Neural progenitor cell (in vitro differentiated cells): Measurements from ENCODE around the gene FHAD1. TPM values are rescaled to one million over a fixed set of nuclear protein-coding genes. Genes with fewer than 3 reads are reported as not detected.

Source experiments
- DNase-seq: peaks from one replicate; pipeline ENCODE4 v3.0.0-alpha.2; 2016; ENCODE audit warnings: low spot score
- H2AFZ ChIP-seq: fragments of 200-600 bp; sonication (generic); replicated peaks from 2 replicates; pipeline ENCODE4 v1.6.1; 2016; ENCODE audit warnings: antibody characterized with exemption
- H3F3A ChIP-seq: fragments of 200-600 bp; sonication (generic); 2 replicates; pipeline ENCODE4 v1.6.1; 2016; ENCODE audit warnings: antibody characterized with exemption, low read depth
- H3K27ac ChIP-seq: fragments of 200-600 bp; sonication (generic); 2 replicates; pipeline ENCODE4 v1.5.1; 2016; ENCODE audit warnings: mild to moderate bottlenecking
- H3K27me3 ChIP-seq: fragments of 200-600 bp; sonication (generic); 2 replicates; pipeline ENCODE4 v1.6.1; 2016; ENCODE audit warnings: mild to moderate bottlenecking, moderate library complexity
- H3K36me3 ChIP-seq: fragments of 200-600 bp; sonication (generic); 2 replicates; pipeline ENCODE4 v1.5.1; 2016
- H3K4me1 ChIP-seq: fragments of 200-600 bp; sonication (generic); 2 replicates; pipeline ENCODE4 v1.6.1; 2016; ENCODE audit warnings: mixed run types
- H3K4me2 ChIP-seq: fragments of 200-600 bp; sonication (generic); 2 replicates; pipeline ENCODE4 v1.6.1; 2016
- H3K4me3 ChIP-seq: fragments of 200-600 bp; sonication (generic); 2 replicates; pipeline ENCODE4 v1.5.1; 2016
- H3K79me2 ChIP-seq: fragments of 200-600 bp; sonication (generic); 2 replicates; pipeline ENCODE4 v1.6.1; 2016; ENCODE audit warnings: low read depth
- H3K9ac ChIP-seq: fragments of 200-600 bp; sonication (generic); 2 replicates; pipeline ENCODE4 v1.6.1; 2016
- H3K9me3 ChIP-seq: fragments of 200-600 bp; sonication (generic); 2 replicates; pipeline ENCODE4 v1.5.1; 2016; ENCODE audit warnings: low read depth
- H4K20me1 ChIP-seq: fragments of 200-600 bp; sonication (generic); 2 replicates; pipeline ENCODE4 v1.6.1; 2016; ENCODE audit warnings: low read depth
- H3K27ac Mint-ChIP-seq: 3 replicates; pipeline ENCODE4 v1.8.0; 2021; ENCODE audit warnings: mixed read lengths
- H3K27me3 Mint-ChIP-seq: 2 replicates; pipeline ENCODE4 v1.8.0; 2022; ENCODE audit warnings: low read depth, mild to moderate bottlenecking, inconsistent platforms, moderate library complexity, mixed read lengths; ENCODE audit not compliant: insufficient read depth
- H3K36me3 Mint-ChIP-seq: 3 replicates; pipeline ENCODE4 v1.8.0; 2021; ENCODE audit warnings: mixed read lengths
- H3K4me1 Mint-ChIP-seq: 3 replicates; pipeline ENCODE4 v1.8.0; 2021; ENCODE audit warnings: mixed read lengths
- H3K4me3 Mint-ChIP-seq: 3 replicates; pipeline ENCODE4 v1.8.0; 2021; ENCODE audit warnings: mild to moderate bottlenecking, moderate library complexity, mixed read lengths
- H3K9me3 Mint-ChIP-seq: 3 replicates; pipeline ENCODE4 v1.8.0; 2020; ENCODE audit warnings: mixed read lengths
- CTCF ChIP-seq: fragments of 200-600 bp; sonication (generic); IDR thresholded peaks from 2 replicates; pipeline ENCODE4 v1.5.1; 2017; ENCODE audit warnings: antibody characterized with exemption, mild to moderate bottlenecking
- EZH2 ChIP-seq: fragments of 200-600 bp; sonication (generic); IDR thresholded peaks from 2 replicates; pipeline ENCODE4 v1.6.1; 2017; ENCODE audit warnings: antibody characterized with exemption, mild to moderate bottlenecking, moderate library complexity
- EZH2phosphoT487 ChIP-seq: fragments of 200-600 bp; sonication (generic); IDR thresholded peaks from 2 replicates; pipeline ENCODE4 v1.6.1; 2017; ENCODE audit warnings: antibody characterized with exemption
- total RNA-seq: library from RNA; depleted of rRNA; stranded (reverse); fragments of >200 nt; gene quantifications from 2 replicates; pipeline ENCODE4 v1.2.3, GENCODE V29; 2015; ENCODE audit warnings: low replicate concordance

The FHAD1 gene
- total RNA-seq, 1 donor from 2014 or later: 9.1 TPM

GRCh38 chr1:15368888-15369287, 121.9 kb downstream of the FHAD1 start:
- H3K4me1 Mint-ChIP-seq: peaks cover 42% of the 10 kb centered on the region
- no peaks in the 10 kb centered on the region for H3F3A ChIP-seq
- no peaks in the 10 kb centered on the region for H3K9me3 ChIP-seq
- no peak overlapping the region for H3K9ac ChIP-seq
- no peaks in the 10 kb centered on the region for H3K36me3 ChIP-seq
- H3K27me3 ChIP-seq: no peaks in the 10 kb centered on the region
- no peak for TF ChIP-seq EZH2
- no peak for TF ChIP-seq EZH2phosphoT487
- TF ChIP-seq CTCF: no peak
- no peak overlapping the region for H2AFZ ChIP-seq
- H3K27ac Mint-ChIP-seq: no peak overlapping the region
- H3K36me3 Mint-ChIP-seq: peaks cover 2% of the 10 kb centered on the region
- no peaks in the 10 kb centered on the region for H3K79me2 ChIP-seq
- H3K4me1 ChIP-seq: peaks cover 9% of the 10 kb centered on the region
- no peak overlapping the region for H3K4me3 Mint-ChIP-seq
- no peak overlapping the region for H3K27ac ChIP-seq
- DNase-seq: no peak
- no peaks in the 10 kb centered on the region for H4K20me1 ChIP-seq
- H3K9me3 Mint-ChIP-seq: no peaks in the 10 kb centered on the region
- no peak overlapping the region for H3K4me3 ChIP-seq
- H3K27me3 Mint-ChIP-seq: peaks cover 20% of the 10 kb centered on the region
- no peak overlapping the region for H3K4me2 ChIP-seq

GRCh38 chr1:15370268-15370667, 123.2 kb downstream of the FHAD1 start:
- Mint-ChIP-seq H3K4me1 (peaks cover 38% of the 10 kb centered on the region), H3K27ac (no peak overlapping the region), H3K9me3 (no peaks in the 10 kb centered on the region), H3K4me3 (peak overlapping the region; percentile 59), H3K36me3 (no peaks in the 10 kb centered on the region), H3K27me3 (peaks cover 17% of the 10 kb centered on the region)
- Histone ChIP-seq H3K27ac (no peak overlapping the region), H3K4me1 (peaks cover 1% of the 10 kb centered on the region), H3K9ac (no peak overlapping the region), H3K4me3 (no peak overlapping the region), H3K9me3 (no peaks in the 10 kb centered on the region), H3K36me3 (no peaks in the 10 kb centered on the region), H3K79me2 (no peaks in the 10 kb centered on the region), H3F3A (no peaks in the 10 kb centered on the region), H4K20me1 (no peaks in the 10 kb centered on the region), H3K27me3 (no peaks in the 10 kb centered on the region), H3K4me2 (no peak overlapping the region), H2AFZ (no peak overlapping the region)
- no peak for DNase-seq
- TF ChIP-seq EZH2phosphoT487 (no peak), EZH2 (no peak), CTCF (no peak)

GRCh38 chr1:15370781-15371520, 123.9 kb downstream of the FHAD1 start:
- Histone ChIP-seq H3K27ac (no peak overlapping the region), H3F3A (no peaks in the 10 kb centered on the region), H3K79me2 (no peaks in the 10 kb centered on the region), H3K36me3 (no peaks in the 10 kb centered on the region), H2AFZ (no peak overlapping the region), H3K4me2 (no peak overlapping the region), H3K4me3 (no peak overlapping the region), H3K4me1 (no peaks in the 10 kb centered on the region), H3K9me3 (no peaks in the 10 kb centered on the region), H4K20me1 (no peaks in the 10 kb centered on the region), H3K9ac (no peak overlapping the region), H3K27me3 (no peaks in the 10 kb centered on the region)
- no peaks in the 10 kb centered on the region for H3K9me3 Mint-ChIP-seq
- H3K27me3 Mint-ChIP-seq: peaks cover 14% of the 10 kb centered on the region
- DNase-seq: no peak
- peaks cover 32% of the 10 kb centered on the region for H3K4me1 Mint-ChIP-seq
- TF ChIP-seq CTCF: no peak
- TF ChIP-seq EZH2phosphoT487: no peak
- TF ChIP-seq EZH2: no peak
- H3K36me3 Mint-ChIP-seq: no peaks in the 10 kb centered on the region
- H3K27ac Mint-ChIP-seq: peak overlapping the region; percentile 68
- H3K4me3 Mint-ChIP-seq: no peak overlapping the region
